HepG2 (cell line): ENCODE results near the gene NCLN. TPM values are rescaled to one million over a fixed set of nuclear protein-coding genes. Genes with fewer than 3 reads are reported as not detected.

Source experiments
- ATAC-seq: fragments of 200-7000 bp; cut with Tn5 transposase; 3 replicates; pipeline ENCODE4 v1.9.1; 2020; ENCODE audit warnings: mild to moderate bottlenecking, moderate library complexity
- BruUV-seq: library from RNA; stranded (reverse); fragments of 400-500 nt; replicated peaks from 2 replicates; lab custom pipeline; 2021; lab: Mats Ljungman, UMichigan
- CTCF ChIA-PET: fragments of 300-600 bp; formaldehyde crosslinking; extraction: SDS; loops from one replicate; lab custom pipeline; 2021; ENCODE audit warnings: low total read pairs, inconsistent platforms, low intra/inter-chr PET ratio; lab: Yijun Ruan, JAX
- POLR2A ChIA-PET: fragments of 350-600 bp; sonication (Branson Sonifier 250); formaldehyde crosslinking; loops from one replicate; lab custom pipeline; 2020; ENCODE audit warnings: antibody characterized with exemption, inconsistent platforms; lab: Yijun Ruan, JAX
- DNase-seq: peaks from one replicate; pipeline ENCODE4 v3.0.0-alpha.2; 2015; ENCODE audit warnings: low spot score
- FAIRE-seq: peaks from 3 replicates; lab custom pipeline; 2011; peaks lifted over from hg19 to GRCh38; lab: Jason Lieb, UNC
- H2AFZ ChIP-seq: one replicate; pipeline ENCODE4 v1.6.1; 2011; ENCODE audit warnings: low read length, inconsistent platforms
- H3K27ac ChIP-seq: fragments of 300-600 bp; 3 replicates; pipeline ENCODE4 v1.8.0; 2011; ENCODE audit warnings: mixed run types, mild to moderate bottlenecking, mixed read lengths, low read length, inconsistent platforms; ENCODE audit not compliant: insufficient read depth; ENCODE audit errors: extremely low read length
- H3K27me3 ChIP-seq, 2 experiments: fragments of 200-600 bp in 1 of 2; 2 replicates in 1 of 2; 3 replicates in 1 of 2; pipeline versions ENCODE4 v1.6.0 to v1.8.0; 2011; ENCODE audit warnings: low read length in 2 of 2, mild to moderate bottlenecking in 2 of 2, moderate library complexity in 2 of 2, inconsistent platforms in 1 of 2; ENCODE audit not compliant: insufficient read depth in 2 of 2, control insufficient read depth in 1 of 2
- H3K36me3 ChIP-seq, 2 experiments: fragments of 200-600 bp in 1 of 2; replicated peaks in 1 of 2; 2 replicates in 1 of 2; 3 replicates in 1 of 2; pipeline versions ENCODE4 v1.5.1 to v1.8.0; 2011; ENCODE audit warnings: low read length in 2 of 2, inconsistent platforms in 1 of 2; ENCODE audit not compliant: insufficient read depth in 2 of 2, control insufficient read depth in 1 of 2
- H3K4me1 ChIP-seq: 2 replicates; pipeline ENCODE4 v1.5.1; 2012; ENCODE audit warnings: low read length, inconsistent platforms; ENCODE audit not compliant: insufficient read depth
- H3K4me2 ChIP-seq: 2 replicates; pipeline ENCODE4 v1.6.0; 2011; ENCODE audit warnings: low read depth, low read length, inconsistent platforms
- H3K4me3 ChIP-seq, 3 experiments: fragments of 200-600 bp in 1 of 3; sonication (generic), shearing (Covaris generic) in 1 of 3; replicated peaks in 1 of 3; 2 replicates each; pipeline ENCODE4 v1.5.1; 2011 to 2016; ENCODE audit warnings: low read length in 3 of 3, inconsistent platforms in 2 of 3, low read depth in 2 of 3, mild to moderate bottlenecking in 2 of 3, control low read depth in 1 of 3, mixed read lengths in 1 of 3; ENCODE audit not compliant: insufficient read depth in 1 of 3
- H3K79me2 ChIP-seq: one replicate; pipeline ENCODE4 v1.6.1; 2011; ENCODE audit warnings: low read length, inconsistent platforms; ENCODE audit not compliant: insufficient read depth
- H3K9ac ChIP-seq: 2 replicates; pipeline ENCODE4 v1.6.0; 2011; ENCODE audit warnings: mild to moderate bottlenecking, low read depth, low read length, inconsistent platforms; ENCODE audit not compliant: insufficient read depth
- H3K9me3 ChIP-seq: 2 replicates; pipeline ENCODE4 v1.5.1; 2012; ENCODE audit warnings: mild to moderate bottlenecking, low read length
- H4K20me1 ChIP-seq: 2 replicates; pipeline ENCODE4 v1.6.0; 2011; ENCODE audit warnings: inconsistent platforms, mild to moderate bottlenecking, low read length, moderate library complexity; ENCODE audit not compliant: insufficient read depth
- AGO2 ChIP-seq: fragments of 200-400 bp; formaldehyde crosslinking; optimal IDR thresholded peaks from 2 replicates; pipeline ENCODE3; 2017; ENCODE audit warnings: mild to moderate bottlenecking, low read depth, low read length, moderate library complexity
- MBD4 ChIP-seq: IDR thresholded peaks from 2 replicates; pipeline ENCODE4 v1.6.1; 2012; ENCODE audit warnings: low read length, inconsistent platforms, borderline replicate concordance
- MXD3 ChIP-seq: IDR thresholded peaks from 2 replicates; pipeline ENCODE4 v1.6.1; 2016; ENCODE audit warnings: mild to moderate bottlenecking, missing biosample characterization, missing genetic modification reagents
- TERF1 ChIP-seq: sonication (generic); formaldehyde crosslinking; IDR thresholded peaks from 2 replicates; pipeline ENCODE4 v1.8.0; 2022; ENCODE audit warnings: mild to moderate bottlenecking, missing genetic modification reagents, moderate library complexity
- WGBS: methylation state at CpG from one replicate; pipeline ENCODE4 v1.1.6; 2017; ENCODE audit warnings: low lambda C conversion rate; 5-methylcytosine and 5-hydroxymethylcytosine counted together
- in situ Hi-C: cut with HindIII; loops from 2 replicates; pipeline ENCODE4 v1.10.0; 2017; ENCODE audit warnings: low pct_unique_long_range_greater_than_20kb; ENCODE audit not compliant: extremely low pct_ligation_motif_present
- intact Hi-C: fragments of 100-400 bp; cut with micrococcal nuclease; formaldehyde crosslinking; loops from one replicate; pipeline ENCODE4 v1.10.0; 2022; ENCODE audit not compliant: unreplicated experiment
- polyA plus RNA-seq, 8 experiments: library from polyadenylated mRNA; depleted of rRNA in 3 of 8; stranded (reverse) in 7 of 8; unstranded in 1 of 8; fragments of >200 nt; fragmentation: Illumina TruSeq in 4 of 8; extraction: Trizol in 4 of 8; gene quantifications; 2 replicates each; pipeline versions ENCODE4 v1.2.1 to v1.2.3, GENCODE V29; 2011 to 2016; ENCODE audit warnings: low read depth in 4 of 8, missing spikeins in 1 of 8, mixed read lengths in 1 of 8; ENCODE audit not compliant: insufficient read depth in 1 of 8
- total RNA-seq, 5 experiments: library from RNA; depleted of rRNA; stranded (reverse); fragments of >200 nt; fragmentation: Illumina TruSeq; extraction: Trizol; gene quantifications; 2 replicates each; pipeline ENCODE4 v1.2.3, GENCODE V29; 2016; ENCODE audit warnings: low read depth in 1 of 5

NCLN gene
- total and polyA plus RNA-seq, 2 of the 13 experiments (the other 11 are each of a cell fraction or from before 2014, with no cell fraction given): 42.6 to 56.0 TPM

GRCh38 chr19:3187662-3188511 lies 2.2 kb downstream of the NCLN start:
- Histone ChIP-seq H3K79me2 (peaks cover 45% of the 10 kb centered on the region), H3K36me3 (peaks cover 2 to 6% of the 10 kb centered on the region in 2 experiments; a peak in 3 of 5 replicates), H3K4me3 (peak overlapping the region in 1 of 3 experiments; percentile 93; a peak in 2 of 6 replicates), H3K9ac (peak overlapping the region; percentile 88; the same call in 1 of the 2 replicates), H3K9me3 (no peaks in the 10 kb centered on the region), H3K4me2 (peak overlapping the region; percentile 95), H3K27ac (no peak overlapping the region), H3K27me3 (no peaks in the 10 kb centered on the region), H3K4me1 (peaks cover 32% of the 10 kb centered on the region), H4K20me1 (peaks cover 7% of the 10 kb centered on the region; the same call in 1 of the 2 replicates), H2AFZ (no peak overlapping the region)
- TF ChIP-seq AGO2 (peak; percentile 38), MBD4 (no peak)
- in situ Hi-C loops: no loop called here
- no TSS peak for BruUV-seq
- POLR2A ChIA-PET: no interaction called here
- intact Hi-C loops: no loop called here
- WGBS: 87% methylated on average over 26 of the region's 36 CpGs
- DNase-seq: no peak
- no peak for ATAC-seq
- FAIRE-seq: no peak
- CTCF ChIA-PET: no interaction called here

- BruUV-seq: no TSS peak
- H3K27me3 ChIP-seq: no peaks in the 10 kb centered on the region
- H4K20me1 ChIP-seq: peaks cover 7% of the 10 kb centered on the region; the same call in 1 of the 2 replicates
- H3K27ac ChIP-seq: no peak overlapping the region
- in situ Hi-C loops: no loop called here
- intact Hi-C loops: no loop called here
- peaks cover 2 to 10% of the 10 kb centered on the region in 2 experiments; a peak in 3 of 5 replicates for H3K36me3 ChIP-seq
- no peaks in the 10 kb centered on the region for H3K9me3 ChIP-seq
- no peak for ATAC-seq
- H3K4me3 ChIP-seq: no peak overlapping the region
- no peak for FAIRE-seq
- CTCF ChIA-PET: no interaction called here
- DNase-seq: no peak
- POLR2A ChIA-PET: no interaction called here
- WGBS: 94% methylated on average over 20 of the region's 35 CpGs
- peak overlapping the region; percentile 12; the same call in 1 of the 2 replicates for H3K4me2 ChIP-seq
- no peak overlapping the region for H3K9ac ChIP-seq
- peaks cover 32% of the 10 kb centered on the region for H3K4me1 ChIP-seq
- H3K79me2 ChIP-seq: peaks cover 45% of the 10 kb centered on the region
- H2AFZ ChIP-seq: no peak overlapping the region
- TF ChIP-seq TERF1 (no peak), MXD3 (CRISPR knock-in tag) (no peak)
Measured at GRCh38 chr19:3188627-3189596, 3.2 kb downstream of the NCLN start.
